WTC11 (cell line): ENCODE data around the gene FOXN3. TPM values are rescaled to one million over a fixed set of nuclear protein-coding genes. Genes with fewer than 3 reads are reported as not detected.

Experiments used
- ATAC-seq: fragments of 200-7000 bp; cut with Tn5 transposase; 2 replicates; pipeline ENCODE4 v1.10.0; 2021; ENCODE audit warnings: mild to moderate bottlenecking, moderate library complexity
- CTCF ChIA-PET: fragments of 300-600 bp; sonication (Branson Sonifier 250); formaldehyde crosslinking; loops from one replicate; lab custom pipeline; 2021; ENCODE audit warnings: antibody characterized with exemption; lab: Charles Lee
- POLR2A ChIA-PET: fragments of 350-600 bp; sonication (Branson Sonifier 250); formaldehyde crosslinking; loops from one replicate; lab custom pipeline; 2021; ENCODE audit warnings: antibody characterized with exemption; lab: Charles Lee
- DNase-seq: peaks from one replicate; pipeline ENCODE4 v3.0.0; 2021; ENCODE audit warnings: low spot score
- H3K27ac Mint-ChIP-seq: 2 replicates; pipeline ENCODE4 v1.8.0; 2021; ENCODE audit warnings: mixed read lengths
- H3K27me3 Mint-ChIP-seq: 2 replicates; pipeline ENCODE4 v1.8.0; 2021; ENCODE audit warnings: low read depth, mild to moderate bottlenecking, moderate library complexity, mixed read lengths
- H3K36me3 Mint-ChIP-seq: 2 replicates; pipeline ENCODE4 v1.8.0; 2021; ENCODE audit warnings: mixed read lengths
- H3K4me1 Mint-ChIP-seq: 2 replicates; pipeline ENCODE4 v1.8.0; 2022; ENCODE audit warnings: mixed read lengths
- H3K4me3 Mint-ChIP-seq: 2 replicates; pipeline ENCODE4 v1.8.0; 2021; ENCODE audit warnings: mild to moderate bottlenecking, moderate library complexity, mixed read lengths
- H3K9me3 Mint-ChIP-seq: 2 replicates; pipeline ENCODE4 v1.8.0; 2021; ENCODE audit warnings: mixed read lengths
- ATF6 ChIP-seq: sonication (generic); formaldehyde crosslinking; IDR thresholded peaks from 2 replicates; pipeline ENCODE4 v1.8.1; 2023; ENCODE audit warnings: mild to moderate bottlenecking, missing genetic modification reagents
- FOXJ3 ChIP-seq: sonication (generic); formaldehyde crosslinking; IDR thresholded peaks from 2 replicates; pipeline ENCODE4 v1.9.0; 2021; ENCODE audit warnings: missing genetic modification reagents, mild to moderate bottlenecking, borderline replicate concordance
- FOXP1 ChIP-seq: sonication (generic); formaldehyde crosslinking; IDR thresholded peaks from 2 replicates; pipeline ENCODE4 v1.8.0; 2022; ENCODE audit warnings: missing genetic modification reagents, mild to moderate bottlenecking, moderate library complexity, borderline replicate concordance
- JUN ChIP-seq: sonication (generic); formaldehyde crosslinking; IDR thresholded peaks from 2 replicates; pipeline ENCODE4 v1.8.0; 2023; ENCODE audit warnings: mild to moderate bottlenecking, missing genetic modification reagents
- NR2C2 ChIP-seq: sonication (generic); formaldehyde crosslinking; IDR thresholded peaks from 2 replicates; pipeline ENCODE4 v1.8.0; 2022; ENCODE audit warnings: mild to moderate bottlenecking, missing genetic modification reagents
- RORB ChIP-seq: fragments of 250-450 bp; sonication (Bioruptor Pico); IDR thresholded peaks from 2 replicates; pipeline ENCODE4 v1.9.0; 2021; ENCODE audit warnings: mild to moderate bottlenecking
- STAT6 ChIP-seq: sonication (generic); formaldehyde crosslinking; conservative IDR thresholded peaks from 2 replicates; pipeline ENCODE4 v1.8.1; 2023; ENCODE audit warnings: mild to moderate bottlenecking, low read depth, missing genetic modification reagents, moderate library complexity
- USF1 ChIP-seq: sonication (generic); formaldehyde crosslinking; IDR thresholded peaks from 2 replicates; pipeline ENCODE4 v1.8.0; 2022; ENCODE audit warnings: mild to moderate bottlenecking, missing genetic modification reagents
- ZNF121 ChIP-seq: sonication (generic); formaldehyde crosslinking; IDR thresholded peaks from 2 replicates; pipeline ENCODE4 v1.8.0; 2023; ENCODE audit warnings: missing genetic modification reagents
- ZNF396 ChIP-seq: fragments of 250-450 bp; sonication (Bioruptor Pico); IDR thresholded peaks from 2 replicates; pipeline ENCODE4 v1.8.0; 2021; ENCODE audit warnings: mild to moderate bottlenecking, moderate library complexity, borderline replicate concordance
- ZNF416 ChIP-seq: fragments of 250-450 bp; sonication (Bioruptor Pico); IDR thresholded peaks from 2 replicates; pipeline ENCODE4 v1.9.0; 2021; ENCODE audit warnings: mild to moderate bottlenecking, inconsistent platforms
- ZNF512 ChIP-seq: sonication (generic); formaldehyde crosslinking; IDR thresholded peaks from 2 replicates; pipeline ENCODE4 v1.8.1; 2022; ENCODE audit warnings: missing genetic modification reagents, borderline replicate concordance
- ZNF532 ChIP-seq: fragments of 250-450 bp; sonication (Bioruptor Pico); IDR thresholded peaks from 2 replicates; pipeline ENCODE4 v1.9.0; 2021; ENCODE audit warnings: mild to moderate bottlenecking, borderline replicate concordance
- ZNF671 ChIP-seq: fragments of 250-450 bp; sonication (Bioruptor Pico); IDR thresholded peaks from 2 replicates; pipeline ENCODE4 v1.8.0; 2021; ENCODE audit warnings: mild to moderate bottlenecking
- total RNA-seq: library from RNA; stranded (reverse); gene quantifications from 3 replicates; pipeline ENCODE4 v1.2.3, GENCODE V29; 2021

Gene FOXN3
- total RNA-seq, 1 experiment from 2014 or later, result 170 TPM

- Mint-ChIP-seq H3K27me3 (no peaks in the 10 kb centered on the region), H3K9me3 (peaks cover 11% of the 10 kb centered on the region), H3K27ac (peak overlapping the region; percentile 88), H3K4me1 (peaks cover 73% of the 10 kb centered on the region), H3K4me3 (peak overlapping the region; percentile 34; the same call in 1 of the 2 replicates), H3K36me3 (peaks cover 64% of the 10 kb centered on the region)
- no peak for ATAC-seq
- TF ChIP-seq ZNF671 (CRISPR knock-in tag) (no peak), ZNF416 (no peak), USF1 (no peak), ZNF121 (CRISPR knock-in tag) (no peak), FOXJ3 (CRISPR knock-in tag) (no peak)
- POLR2A ChIA-PET, result no interaction called here
- CTCF ChIA-PET, result no interaction called here
- no peak for DNase-seq
Observed at GRCh38 chr14:89409961-89410360, 7.1 kb downstream of the FOXN3 start.

- ChIA-PET POLR2A (no interaction called here), CTCF (interaction anchor here (0.6 to 1.3 kb wide), 2 partner anchors 21 to 368 kb away, joined by 4 read pairs; no protein-coding TSS in a partner anchor)
Observed at GRCh38 chr14:89408907-89409700, 7.9 kb downstream of the FOXN3 start.

More at GRCh38 chr14:89408907-89409700, 7.9 kb downstream of the FOXN3 start:
- Mint-ChIP-seq H3K4me3 (peak overlapping the region; percentile 19; the same call in 1 of the 2 replicates), H3K27ac (peak overlapping the region; percentile 87), H3K4me1 (peaks cover 69% of the 10 kb centered on the region), H3K9me3 (peaks cover 11% of the 10 kb centered on the region), H3K36me3 (peaks cover 60% of the 10 kb centered on the region), H3K27me3 (no peaks in the 10 kb centered on the region)
- DNase-seq (no peak), ATAC-seq (peak; percentile 46; the same call in 1 of the 2 replicates)
- TF ChIP-seq ZNF396 (CRISPR knock-in tag), result no peak
- no peak for TF ChIP-seq JUN (CRISPR knock-in tag)
- TF ChIP-seq ATF6 (CRISPR knock-in tag), result no peak
- TF ChIP-seq ZNF532 (CRISPR knock-in tag), result no peak
- no peak for TF ChIP-seq FOXP1 (CRISPR knock-in tag)
- no peak for TF ChIP-seq ZNF512 (CRISPR knock-in tag)
- no peak for TF ChIP-seq NR2C2
- TF ChIP-seq RORB (CRISPR knock-in tag), result no peak
- no peak for TF ChIP-seq STAT6 (CRISPR knock-in tag)
- TF ChIP-seq, all 79 proteins: peak for 0
